ENCODE data around the gene TTLL10.
"Not testable (repeated sequence)": the region's sequence is repeated elsewhere in the genome, so short reads cannot be mapped to it uniquely, and the experiment has no call there.

Gene TTLL10

GRCh38 chr1:1171546-1172340 is 1.9 kb upstream of the TTLL10 start:
- DNase-seq (ENCODE audit: low read depth): no peak

- no peak for DNase-seq (ENCODE audit: low read depth)
Observed at GRCh38 chr1:1173061-1173792, 453 bp upstream of the TTLL10 start.

DNA sequence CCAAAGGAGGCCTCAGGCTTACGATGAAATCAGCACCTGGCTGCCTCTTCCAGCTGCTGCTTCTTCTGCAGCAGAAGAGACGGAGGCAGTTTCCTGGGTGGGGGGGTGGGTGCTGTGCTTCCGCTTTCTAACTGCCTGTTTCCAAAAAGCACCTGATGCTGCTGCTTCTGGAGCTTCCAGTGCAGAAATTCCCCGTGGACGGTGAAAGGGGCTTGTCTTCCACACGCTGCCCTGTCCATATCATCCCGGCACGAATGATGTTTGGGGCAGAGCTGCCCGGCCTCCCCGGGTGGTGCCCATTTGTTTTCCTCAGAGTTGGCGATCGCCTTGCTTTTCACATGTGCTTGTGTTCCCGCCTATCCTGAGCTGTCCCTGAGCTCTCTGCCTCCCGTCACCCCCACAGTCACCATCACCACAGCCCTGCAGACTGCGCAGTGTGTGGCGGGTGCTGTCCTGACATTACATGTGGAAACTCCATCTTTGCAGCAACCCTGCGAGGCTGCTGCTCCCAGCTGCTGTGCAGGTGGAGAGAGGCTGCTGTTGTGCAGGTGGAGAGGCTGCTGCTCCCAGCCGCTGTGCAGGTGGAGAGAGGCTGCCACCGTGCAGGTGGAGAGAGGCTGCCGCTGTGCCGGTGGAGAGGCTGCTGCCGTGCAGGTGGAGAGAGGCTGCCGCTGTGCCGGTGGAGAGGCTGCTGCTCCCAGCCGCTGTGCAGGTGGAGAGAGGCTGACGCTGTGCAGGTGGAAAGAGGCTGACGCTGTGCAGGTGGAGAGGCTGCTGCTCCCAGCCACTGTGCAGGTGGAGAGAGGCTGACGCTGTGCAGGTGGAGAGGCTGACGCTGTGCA is 1.8 kb downstream of the TTLL10 start:
- no peak for DNase-seq (ENCODE audit: low read depth)

GRCh38 chr1:1176063-1176761 is 2.5 kb downstream of the TTLL10 start:
- DNase-seq (ENCODE audit: low read depth): not testable (repeated sequence)

GRCh38 chr1:1176931-1177330 is 3.3 kb downstream of the TTLL10 start:
- no peak for DNase-seq (ENCODE audit: low read depth)

DNA sequence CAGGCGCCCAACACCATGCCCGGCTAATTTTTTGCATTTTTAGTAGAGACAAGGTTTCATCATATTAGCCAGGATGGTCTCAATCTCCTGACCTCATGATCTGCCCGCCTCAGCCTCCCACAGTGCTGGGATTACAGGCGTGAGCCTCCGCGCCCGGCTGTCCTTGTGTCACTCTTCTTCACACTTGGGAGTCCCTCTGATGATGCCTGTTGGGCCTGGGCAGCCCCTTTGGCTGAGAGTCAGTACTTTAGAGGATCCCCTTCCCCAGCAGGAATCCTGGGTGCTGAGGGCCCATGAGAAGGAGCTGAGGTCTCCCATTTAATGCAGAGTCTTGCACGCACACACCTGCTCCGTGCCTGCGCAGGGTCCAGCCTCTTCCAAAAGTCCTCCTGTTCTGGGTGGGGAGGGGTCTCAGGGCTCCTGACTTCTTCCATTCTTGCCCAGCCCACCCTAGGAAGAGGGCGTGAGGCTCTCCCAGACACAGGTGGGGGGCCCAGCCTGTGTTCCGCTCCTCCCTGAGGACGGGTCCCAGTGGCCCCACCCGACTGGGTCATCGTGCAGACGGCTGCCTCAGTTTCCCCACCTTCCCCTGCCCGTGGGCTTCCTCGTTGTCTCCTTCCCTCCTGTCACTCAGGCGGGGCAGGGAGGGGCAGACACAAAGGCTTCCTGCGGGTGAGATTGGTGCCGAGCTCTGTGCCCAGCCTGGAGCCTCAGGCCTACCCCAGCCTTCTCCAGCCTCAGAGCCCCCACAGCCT is 3.9 kb downstream of the TTLL10 start:
- no peak for DNase-seq (ENCODE audit: low read depth)

DNA sequence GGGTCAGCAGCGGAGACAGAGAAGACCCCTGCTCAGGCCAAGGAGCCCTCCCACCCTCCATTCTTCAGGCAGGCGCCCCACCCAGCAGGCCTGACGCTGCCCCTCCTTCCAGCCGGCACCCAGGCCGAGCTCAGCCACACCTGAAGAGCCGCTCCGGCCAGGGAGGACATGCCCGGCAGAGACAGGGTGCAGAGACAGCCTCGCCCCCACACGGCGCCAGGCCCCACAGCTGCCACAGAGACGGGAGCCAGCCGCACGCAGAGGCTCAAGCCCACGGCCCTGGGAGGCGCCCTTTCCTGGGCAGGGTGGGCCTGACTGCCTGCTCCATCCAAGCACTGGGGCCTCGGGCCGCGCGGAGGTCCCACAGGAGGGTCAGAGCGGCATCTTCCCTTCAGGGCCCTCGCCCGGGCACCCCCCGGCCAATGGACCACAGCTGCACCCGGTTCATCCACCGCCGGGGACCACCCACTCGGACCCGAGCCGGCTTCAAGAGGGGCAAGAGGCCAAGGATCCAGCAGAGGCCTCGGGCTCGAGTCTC is 5.2 kb downstream of the TTLL10 start:
- DNase-seq (ENCODE audit: low read depth): no peak

DNA sequence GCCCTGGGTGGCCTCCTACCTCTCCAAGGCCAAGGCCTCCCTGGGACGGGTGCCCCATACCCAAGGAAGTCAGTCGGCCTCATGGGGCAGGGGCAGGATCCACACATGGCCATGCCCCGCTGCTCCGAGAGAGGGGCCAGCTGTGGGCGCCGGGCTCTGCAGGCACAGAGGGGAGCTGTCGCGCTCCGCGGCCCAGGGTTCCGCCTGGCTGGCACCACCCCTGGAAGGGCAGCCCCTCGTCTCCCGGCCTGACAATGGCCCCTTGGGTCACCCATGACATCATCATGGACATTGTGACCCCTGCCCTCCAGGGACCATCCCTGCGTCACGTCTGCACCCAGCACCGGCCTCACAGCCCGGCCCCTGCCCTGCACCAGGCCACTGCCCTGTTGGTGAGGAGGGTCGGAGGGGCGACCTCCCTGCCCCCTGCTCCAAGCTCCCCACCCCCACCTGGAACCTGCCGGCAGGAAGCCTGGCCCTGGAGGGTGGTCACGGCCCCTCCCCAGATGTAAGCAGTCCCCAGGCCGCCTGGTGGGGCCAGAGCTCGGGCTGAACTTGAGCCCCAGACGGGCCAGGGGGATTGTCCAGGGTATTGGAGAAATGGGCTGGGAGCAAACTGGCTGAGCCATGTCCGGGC is 5.8 kb downstream of the TTLL10 start:
- no peak for DNase-seq (ENCODE audit: low read depth)

DNA sequence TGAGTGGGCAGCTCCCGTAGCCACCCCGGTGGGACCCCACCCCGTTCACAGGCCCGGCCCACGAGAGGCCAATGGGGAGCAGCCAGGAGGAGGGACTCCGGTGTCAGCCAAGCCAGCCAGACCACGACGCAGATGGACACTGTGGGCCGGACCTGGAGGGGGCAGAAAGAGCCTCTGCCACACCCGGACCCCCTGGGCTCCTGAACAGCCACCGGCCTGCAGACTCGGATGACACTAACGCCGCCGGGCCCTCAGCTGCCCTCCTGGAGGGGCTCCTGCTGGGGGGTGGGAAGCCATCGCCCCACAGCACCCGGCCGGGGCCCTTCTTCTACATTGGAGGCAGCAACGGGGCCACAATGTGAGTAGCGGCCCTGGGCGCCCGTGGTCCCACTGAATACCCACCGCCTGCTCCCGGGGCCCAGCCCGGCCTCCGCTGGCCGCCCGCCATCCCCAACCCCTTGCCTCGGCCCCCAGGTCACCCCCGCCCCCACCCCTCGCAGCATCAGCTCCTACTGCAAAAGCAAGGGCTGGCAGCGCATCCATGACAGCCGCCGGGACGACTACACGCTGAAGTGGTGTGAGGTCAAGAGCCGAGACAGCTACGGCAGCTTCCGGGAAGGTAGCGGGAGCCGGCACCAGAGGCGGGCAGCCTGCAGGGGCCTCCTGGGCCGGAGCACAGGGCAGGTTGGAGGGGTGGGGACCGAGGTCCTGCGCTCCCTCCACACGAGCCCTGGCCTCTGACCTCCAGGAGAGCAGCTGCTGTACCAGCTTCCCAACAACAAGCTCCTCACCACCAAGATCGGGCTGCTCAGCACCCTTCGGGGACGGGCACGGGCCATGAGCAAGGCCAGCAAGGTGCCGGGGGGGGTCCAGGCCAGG is 6.5 kb downstream of the TTLL10 start:
- DNase-seq (ENCODE audit: low read depth): no peak

DNA sequence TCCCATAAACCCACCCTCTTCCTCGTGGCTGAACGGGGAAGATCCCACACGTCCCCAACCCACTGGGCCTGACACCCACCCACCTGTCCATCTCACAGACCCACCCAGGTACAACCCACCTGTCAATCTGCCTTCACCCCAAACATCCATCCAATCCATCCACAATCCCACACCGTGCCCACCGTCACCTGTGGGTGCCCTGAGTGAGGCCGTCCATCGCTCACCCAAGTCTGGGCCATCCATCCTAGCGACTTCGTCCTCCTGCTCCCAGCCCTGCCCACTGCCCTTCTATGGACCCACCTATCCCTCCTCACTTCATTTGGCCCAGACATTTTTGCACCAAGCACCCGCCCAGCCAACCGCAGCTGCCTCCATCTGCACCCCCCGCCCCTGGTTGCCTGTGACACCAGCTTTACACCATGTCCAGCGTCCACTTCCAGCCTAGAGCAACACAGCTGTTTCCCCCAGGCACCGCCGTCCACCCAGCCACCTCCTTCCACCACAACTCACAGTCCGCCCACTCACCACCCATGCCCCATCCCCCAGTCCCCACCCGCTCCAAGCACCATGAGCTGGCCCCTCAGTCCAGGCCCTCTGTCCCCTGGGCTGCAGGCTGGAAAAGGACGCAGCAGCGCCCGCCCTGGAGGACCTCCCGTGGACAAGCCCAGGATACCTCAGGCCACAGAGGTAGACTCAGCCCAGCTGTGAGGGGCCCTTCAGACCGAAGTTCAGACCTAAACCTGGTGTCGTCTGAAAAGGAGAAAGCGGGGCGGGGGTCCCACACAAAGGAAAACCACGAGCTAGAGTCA is 7.7 kb downstream of the TTLL10 start:
- no peak for DNase-seq (ENCODE audit: low read depth)

DNA sequence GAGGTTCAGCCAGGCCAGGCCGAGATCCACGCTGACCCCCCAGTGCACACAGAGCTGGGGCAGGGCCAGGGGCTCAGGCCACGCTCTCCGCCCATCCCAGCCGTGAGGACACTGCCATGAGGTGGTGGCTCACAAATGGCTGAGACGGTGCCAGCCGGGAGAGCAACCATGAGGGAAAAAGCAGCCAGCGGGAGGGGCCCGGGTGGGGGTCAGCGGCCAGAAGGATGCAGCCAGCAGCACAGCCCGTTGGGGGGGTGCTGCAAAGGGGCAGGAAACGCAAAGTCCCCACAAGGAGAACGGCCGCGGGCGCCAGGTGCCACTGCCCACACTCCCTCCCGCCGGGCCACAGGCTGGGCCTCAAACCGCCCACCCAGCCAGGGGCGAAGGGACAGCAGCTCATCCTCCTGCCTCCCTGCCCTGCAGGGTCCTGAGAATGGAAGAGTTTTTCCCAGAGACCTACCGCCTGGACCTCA is 8.3 kb downstream of the TTLL10 start:
- no peak for DNase-seq (ENCODE audit: low read depth)

DNA sequence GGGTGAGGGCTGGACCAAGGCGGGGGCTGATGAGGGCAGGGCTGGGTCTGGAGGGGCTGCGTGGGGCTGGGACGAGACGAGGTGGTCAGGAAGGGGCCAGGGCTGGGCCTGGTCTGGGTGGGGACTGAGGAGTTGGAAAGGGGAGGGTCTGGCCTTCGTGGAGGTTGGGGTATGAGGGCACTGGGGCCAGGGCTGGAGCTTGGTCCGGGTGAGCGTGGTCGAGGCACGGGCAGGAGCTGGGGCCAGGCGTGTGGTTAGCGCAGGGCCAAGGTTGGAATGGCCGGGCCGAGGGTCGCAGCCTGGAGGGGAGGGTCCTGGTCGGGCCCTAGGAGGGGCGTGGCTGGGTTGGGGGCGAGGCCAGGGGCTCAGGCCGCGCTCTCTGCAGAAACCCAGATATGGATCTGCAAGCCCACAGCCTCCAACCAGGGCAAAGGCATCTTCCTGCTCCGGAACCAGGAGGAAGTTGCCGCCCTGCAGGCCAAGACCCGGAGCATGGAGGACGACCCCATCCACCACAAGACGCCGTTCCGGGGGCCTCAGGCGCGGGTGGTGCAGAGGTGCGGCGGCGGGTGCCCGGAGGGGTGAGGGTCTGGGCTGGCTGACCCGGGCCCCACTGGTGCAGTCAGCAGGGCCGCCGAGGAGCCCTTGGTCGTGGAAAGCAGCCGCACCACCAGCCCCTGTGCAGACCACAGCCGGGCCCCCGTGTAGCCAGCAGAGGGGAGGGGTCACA is 9.0 kb downstream of the TTLL10 start:
- DNase-seq (ENCODE audit: low read depth): no peak

GRCh38 chr1:1183221-1183747 is 9.6 kb downstream of the TTLL10 start:
- no peak for DNase-seq (ENCODE audit: low read depth)

- DNase-seq (ENCODE audit: low read depth): no peak
Observed at GRCh38 chr1:1183833-1184775, 10.4 kb downstream of the TTLL10 start.

- no peak for DNase-seq (ENCODE audit: low read depth)
Observed at GRCh38 chr1:1185101-1185765, 11.6 kb downstream of the TTLL10 start.

DNA sequence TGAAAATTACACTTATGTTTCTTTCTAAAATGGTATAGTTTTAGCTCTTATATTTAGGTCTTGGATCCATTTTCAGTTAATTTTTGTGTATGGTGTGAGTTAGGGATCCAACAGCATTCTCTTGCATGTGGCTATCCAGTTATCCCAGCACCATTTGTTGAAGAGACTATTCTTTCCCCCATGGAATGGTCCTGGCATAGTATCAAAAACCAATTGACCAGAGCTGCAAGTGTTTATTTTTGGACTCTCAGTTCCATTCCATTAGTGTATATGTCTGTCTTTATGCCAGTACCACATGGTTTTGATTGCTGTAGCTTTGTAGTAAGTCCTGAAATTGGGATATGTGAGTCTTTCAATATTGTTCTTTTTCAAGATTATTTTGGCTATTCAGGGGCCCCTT is 14.3 kb downstream of the TTLL10 start:
- no peak for DNase-seq (ENCODE audit: low read depth)

Data from stimulated activated CD8-positive, alpha-beta memory T cell treated with anti-CD3 and anti-CD28 coated beads, Interleukin-7, amount 100 ng/mL, for 24 hours (primary cell).